Naive B cell (primary cell): ENCODE data around the gene ACAP3. TPM values are rescaled to one million over a fixed set of nuclear protein-coding genes. Genes with fewer than 3 reads are reported as not detected.

Experiments used
- ATAC-seq, 2 donors: fragments of 150-1000 bp; cut with Tn5 transposase; 2 replicates each; pipeline ENCODE4 v1.10.0; 2021; ENCODE audit warnings: low read depth in 2 of 2, mild to moderate bottlenecking in 2 of 2, moderate library complexity in 2 of 2
- DNase-seq: peaks from one replicate; pipeline ENCODE4 v3.0.0; 2022
- H3K27ac Mint-ChIP-seq, 6 donors: one replicate each; pipeline ENCODE4 v1.8.0; 2020 to 2022; ENCODE audit warnings: mild to moderate bottlenecking in 6 of 6, mixed read lengths in 6 of 6, moderate library complexity in 5 of 6, inconsistent platforms in 2 of 6
- H3K27me3 Mint-ChIP-seq, 3 donors: one replicate each; pipeline ENCODE4 v1.8.0; 2021 to 2022; ENCODE audit warnings: mixed read lengths in 3 of 3, mild to moderate bottlenecking in 1 of 3
- H3K36me3 Mint-ChIP-seq, 2 donors: one replicate each; pipeline ENCODE4 v1.8.0; 2020 to 2022; ENCODE audit warnings: mixed read lengths in 2 of 2, inconsistent platforms in 1 of 2, mild to moderate bottlenecking in 1 of 2
- H3K4me1 Mint-ChIP-seq, 3 donors: one replicate each; pipeline ENCODE4 v1.8.0; 2020 to 2022; ENCODE audit warnings: mixed read lengths in 3 of 3, inconsistent platforms in 1 of 3, mild to moderate bottlenecking in 1 of 3, moderate library complexity in 1 of 3
- H3K4me3 Mint-ChIP-seq, 8 donors: one replicate each; pipeline ENCODE4 v1.8.0; 2020 to 2022; ENCODE audit warnings: mild to moderate bottlenecking in 8 of 8, mixed read lengths in 8 of 8, moderate library complexity in 8 of 8, inconsistent platforms in 2 of 8
- H3K9me3 Mint-ChIP-seq, 7 donors: one replicate each; pipeline ENCODE4 v1.8.0; 2020 to 2022; ENCODE audit warnings: mixed read lengths in 7 of 7, mild to moderate bottlenecking in 5 of 7, inconsistent platforms in 2 of 7, moderate library complexity in 1 of 7
- polyA plus RNA-seq, 6 donors: library from polyadenylated mRNA; unstranded; fragments of 300-500 nt; fragmentation: Illumina TruSeq; gene quantifications; one replicate each; pipeline ENCODE4 v1.2.3, GENCODE V29; 2021; ENCODE audit warnings: low read depth in 6 of 6

ACAP3 gene
- polyA plus RNA-seq, 6 donors from 2014 or later, result 1.9 to 7.2 (median 3.1) TPM

- no peak overlapping the region for H3K27ac Mint-ChIP-seq
These were observed 14.9 kb downstream of the ACAP3 start for GRCh38 chr1:1292851-1293250.

GRCh38 chr1:1292442-1292779, 15.3 kb downstream of the ACAP3 start:
- Mint-ChIP-seq H3K4me3 (no peak overlapping the region), H3K4me1 (peaks cover 6 to 12% (median 11%) of the 10 kb centered on the region in 3 donors), H3K27ac (no peak overlapping the region), H3K36me3 (no peaks in the 10 kb centered on the region), H3K9me3 (no peaks in the 10 kb centered on the region), H3K27me3 (no peaks in the 10 kb centered on the region)
- no peak for DNase-seq
- no peak for ATAC-seq

More at GRCh38 chr1:1292851-1293250, 14.9 kb downstream of the ACAP3 start:
- ATAC-seq (no peak), DNase-seq (no peak)
- Mint-ChIP-seq H3K4me3 (no peak overlapping the region), H3K36me3 (no peaks in the 10 kb centered on the region), H3K27me3 (no peaks in the 10 kb centered on the region), H3K4me1 (peaks cover 6 to 12% (median 11%) of the 10 kb centered on the region in 3 donors), H3K9me3 (no peaks in the 10 kb centered on the region)

DNA sequence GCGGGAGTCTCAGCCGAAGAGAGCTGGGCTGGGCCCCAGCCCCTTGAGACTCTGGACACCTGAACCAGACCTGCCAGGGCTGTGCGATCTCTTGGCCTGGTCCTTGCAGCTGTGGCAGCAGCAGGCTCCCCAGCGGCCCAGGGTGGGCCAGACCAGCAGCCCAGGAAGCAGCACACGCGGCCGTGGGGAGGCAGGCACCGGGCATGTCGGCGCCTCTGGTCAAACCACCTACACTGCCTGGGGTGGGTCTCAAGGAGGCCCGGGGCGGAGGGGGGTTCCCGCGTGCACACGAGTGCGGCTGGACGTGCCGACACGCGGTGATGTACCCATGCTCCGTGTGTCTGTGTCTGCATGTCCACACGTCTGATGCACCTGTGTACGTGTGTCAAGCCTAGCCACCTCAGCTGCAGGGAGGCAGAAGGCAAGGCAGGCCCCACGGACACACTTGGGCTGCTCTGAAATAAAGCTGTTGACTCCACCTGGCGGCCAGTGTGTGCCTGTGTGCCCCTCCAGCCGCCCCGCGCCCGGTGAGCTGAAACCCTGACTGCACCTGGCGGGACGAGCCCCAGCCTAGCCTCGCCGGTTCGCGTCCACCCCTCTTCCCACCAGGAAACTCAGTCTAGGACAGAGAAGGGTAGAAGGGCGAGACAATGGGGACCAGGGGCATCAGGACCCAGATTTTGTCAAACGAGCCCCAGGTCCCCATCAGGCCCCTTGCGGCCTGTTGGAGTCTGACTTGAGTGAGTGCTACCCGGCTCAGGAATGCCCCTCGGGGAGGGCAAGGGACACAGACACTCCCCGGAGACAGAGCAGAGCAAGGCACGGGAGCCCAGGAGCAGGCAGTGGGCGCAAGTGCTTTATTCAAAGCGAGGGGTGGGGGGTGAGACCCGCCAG, 15.9 kb downstream of the ACAP3 start:
- peak; percentile 94 to 96 for ATAC-seq
- Mint-ChIP-seq H3K4me3 (no peak overlapping the region), H3K4me1 (peaks cover 6 to 12% (median 11%) of the 10 kb centered on the region in 3 donors), H3K36me3 (no peaks in the 10 kb centered on the region), H3K27me3 (no peaks in the 10 kb centered on the region), H3K9me3 (no peaks in the 10 kb centered on the region), H3K27ac (no peak overlapping the region)
- DNase-seq, result peak; percentile 75

DNA sequence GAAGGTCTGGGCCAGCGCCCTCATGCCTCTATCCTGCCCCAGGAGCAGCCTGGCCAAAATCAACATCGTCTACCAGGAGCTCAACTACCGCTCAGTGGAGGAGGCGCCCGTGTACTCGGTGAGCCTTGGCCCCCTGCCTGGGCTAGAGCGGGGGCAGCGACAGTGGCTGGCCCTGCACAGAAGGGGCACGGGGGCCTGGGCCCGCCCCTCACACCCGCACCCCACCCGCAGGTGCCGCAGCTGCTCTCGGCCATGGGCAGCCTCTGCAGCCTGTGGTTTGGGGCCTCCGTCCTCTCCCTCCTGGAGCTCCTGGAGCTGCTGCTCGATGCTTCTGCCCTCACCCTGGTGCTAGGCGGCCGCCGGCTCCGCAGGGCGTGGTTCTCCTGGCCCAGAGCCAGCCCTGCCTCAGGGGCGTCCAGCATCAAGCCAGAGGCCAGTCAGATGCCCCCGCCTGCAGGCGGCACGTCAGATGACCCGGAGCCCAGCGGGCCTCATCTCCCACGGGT, 16.7 kb downstream of the ACAP3 start:
- Mint-ChIP-seq H3K4me3 (no peak overlapping the region), H3K27me3 (no peaks in the 10 kb centered on the region), H3K9me3 (no peaks in the 10 kb centered on the region), H3K4me1 (peaks cover 6 to 12% (median 11%) of the 10 kb centered on the region in 3 donors), H3K27ac (no peak overlapping the region), H3K36me3 (no peaks in the 10 kb centered on the region)
- ATAC-seq (no peak), DNase-seq (no peak)

DNA sequence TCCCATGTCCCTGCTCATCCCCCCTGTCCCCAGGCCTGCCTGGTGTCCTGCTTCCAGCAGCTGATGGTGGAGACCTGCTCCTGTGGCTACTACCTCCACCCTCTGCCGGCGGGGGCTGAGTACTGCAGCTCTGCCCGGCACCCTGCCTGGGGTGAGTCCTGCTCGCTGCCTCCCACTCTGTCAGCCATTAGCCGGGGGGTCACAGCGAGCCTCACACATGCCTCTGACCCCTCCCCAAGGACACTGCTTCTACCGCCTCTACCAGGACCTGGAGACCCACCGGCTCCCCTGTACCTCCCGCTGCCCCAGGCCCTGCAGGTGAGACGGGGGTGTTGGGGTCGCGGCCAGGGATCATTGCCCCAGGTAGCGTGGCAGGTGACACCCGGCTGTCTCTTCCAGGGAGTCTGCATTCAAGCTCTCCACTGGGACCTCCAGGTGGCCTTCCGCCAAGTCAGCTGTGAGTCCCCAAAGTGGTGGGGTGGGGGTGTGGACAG, 17.4 kb downstream of the ACAP3 start:
- DNase-seq (peak; percentile 63), ATAC-seq (peak; percentile 29 to 33)
- Mint-ChIP-seq H3K27ac (peak overlapping the region in 1 of 6 donors; percentile 66), H3K4me1 (peaks cover 6 to 12% (median 11%) of the 10 kb centered on the region in 3 donors), H3K27me3 (no peaks in the 10 kb centered on the region), H3K4me3 (no peak overlapping the region), H3K9me3 (no peaks in the 10 kb centered on the region), H3K36me3 (no peaks in the 10 kb centered on the region)

DNA sequence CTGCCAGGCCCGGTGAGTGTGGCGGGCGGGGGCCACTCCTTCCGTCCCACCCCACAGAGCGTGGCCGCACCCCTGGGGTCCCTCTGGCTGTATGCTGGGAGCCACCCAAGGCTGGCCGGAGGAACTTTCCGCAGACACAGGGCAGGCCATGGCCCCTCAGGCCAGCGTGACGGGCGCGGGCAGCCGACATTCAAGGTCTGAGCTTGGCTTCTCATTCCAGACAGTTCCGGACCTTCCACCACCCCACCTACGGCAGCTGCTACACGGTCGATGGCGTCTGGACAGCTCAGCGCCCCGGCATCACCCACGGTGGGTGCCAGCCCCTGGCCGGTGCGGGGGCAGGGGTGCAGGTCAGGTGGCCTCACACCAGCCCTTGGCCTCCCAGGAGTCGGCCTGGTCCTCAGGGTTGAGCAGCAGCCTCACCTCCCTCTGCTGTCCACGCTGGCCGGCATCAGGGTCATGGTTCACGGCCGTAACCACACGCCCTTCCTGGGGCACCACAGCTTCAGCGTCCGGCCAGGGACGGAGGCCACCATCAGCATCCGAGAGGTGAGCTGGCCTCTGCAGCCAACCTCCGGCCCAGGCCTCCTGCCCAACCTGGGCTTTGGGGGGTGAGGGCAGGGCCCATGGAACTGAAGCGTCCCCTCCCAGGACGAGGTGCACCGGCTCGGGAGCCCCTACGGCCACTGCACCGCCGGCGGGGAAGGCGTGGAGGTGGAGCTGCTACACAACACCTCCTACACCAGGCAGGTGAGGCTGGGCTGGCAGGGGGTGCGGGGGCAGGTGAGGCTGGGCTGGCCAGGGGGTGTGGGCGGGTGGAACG, 20.2 kb downstream of the ACAP3 start:
- no peaks in the 10 kb centered on the region for H3K9me3 Mint-ChIP-seq
- H3K27me3 Mint-ChIP-seq, result peaks cover 0 to 6% (median 0%) of the 10 kb centered on the region in 3 donors
- DNase-seq, result no peak
- H3K27ac Mint-ChIP-seq, result no peak overlapping the region
- no peak overlapping the region for H3K4me3 Mint-ChIP-seq
- no peaks in the 10 kb centered on the region for H3K36me3 Mint-ChIP-seq
- ATAC-seq, result no peak
- H3K4me1 Mint-ChIP-seq, result peaks cover 10 to 17% (median 12%) of the 10 kb centered on the region in 3 donors

DNA sequence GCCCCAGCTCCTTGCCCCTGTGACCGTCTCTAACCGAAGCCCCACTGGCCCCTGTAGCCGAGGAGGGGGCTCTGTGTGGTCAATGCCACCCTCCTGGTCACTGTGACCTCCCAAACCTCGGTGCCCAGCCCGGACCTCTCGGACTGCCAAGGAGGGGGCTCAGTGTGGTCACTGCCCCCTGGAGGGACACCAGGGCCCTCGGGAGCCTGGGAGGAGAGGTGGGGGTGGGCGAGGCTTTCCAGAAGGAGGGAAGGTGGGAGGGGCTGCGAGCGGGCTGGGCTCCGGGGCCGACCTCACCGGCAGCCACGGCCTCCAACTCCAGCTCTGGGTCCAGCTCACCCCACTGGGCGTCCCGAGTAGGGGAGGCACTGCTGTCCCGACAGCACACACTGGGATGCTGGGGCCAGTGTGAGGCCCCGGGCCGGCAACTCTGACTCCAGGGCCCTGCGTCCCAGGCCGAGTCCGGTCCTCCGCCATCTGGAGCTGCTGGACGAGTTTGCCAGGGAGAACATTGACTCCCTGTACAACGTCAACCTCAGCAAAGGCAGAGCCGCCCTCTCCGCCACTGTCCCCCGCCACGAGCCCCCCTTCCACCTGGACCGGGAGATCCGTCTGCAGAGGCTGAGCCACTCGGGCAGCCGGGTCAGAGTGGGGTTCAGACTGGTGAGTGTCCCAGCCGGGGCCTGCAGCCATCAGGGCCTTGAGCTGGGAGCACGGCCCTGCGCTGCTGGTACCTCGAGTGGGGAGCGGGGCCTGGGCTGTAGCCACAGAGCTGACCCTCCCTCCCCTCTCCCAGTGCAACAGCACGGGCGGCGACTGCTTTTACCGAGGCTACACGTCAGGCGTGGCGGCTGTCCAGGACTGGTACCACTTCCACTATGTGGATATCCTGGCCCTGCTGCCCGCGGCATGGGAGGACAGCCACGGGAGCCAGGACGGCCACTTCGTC, 21.1 kb downstream of the ACAP3 start:
- DNase-seq (no peak), ATAC-seq (no peak)
- peaks cover 6 to 12% (median 6%) of the 10 kb centered on the region in 3 donors for H3K4me1 Mint-ChIP-seq
- H3K4me3 Mint-ChIP-seq, result no peak overlapping the region
- peaks cover 0 to 6% (median 0%) of the 10 kb centered on the region in 3 donors for H3K27me3 Mint-ChIP-seq
- no peaks in the 10 kb centered on the region for H3K9me3 Mint-ChIP-seq
- H3K36me3 Mint-ChIP-seq, result no peaks in the 10 kb centered on the region
- no peak overlapping the region for H3K27ac Mint-ChIP-seq

GRCh38 chr1:1285611-1286311, 22.0 kb downstream of the ACAP3 start:
- no peak for ATAC-seq
- peaks cover 6 to 12% (median 6%) of the 10 kb centered on the region in 3 donors for H3K4me1 Mint-ChIP-seq
- no peaks in the 10 kb centered on the region for H3K9me3 Mint-ChIP-seq
- no peak overlapping the region for H3K4me3 Mint-ChIP-seq
- H3K27ac Mint-ChIP-seq, result no peak overlapping the region
- peaks cover 0 to 6% (median 0%) of the 10 kb centered on the region in 3 donors for H3K27me3 Mint-ChIP-seq
- no peaks in the 10 kb centered on the region for H3K36me3 Mint-ChIP-seq
- DNase-seq, result no peak

DNA sequence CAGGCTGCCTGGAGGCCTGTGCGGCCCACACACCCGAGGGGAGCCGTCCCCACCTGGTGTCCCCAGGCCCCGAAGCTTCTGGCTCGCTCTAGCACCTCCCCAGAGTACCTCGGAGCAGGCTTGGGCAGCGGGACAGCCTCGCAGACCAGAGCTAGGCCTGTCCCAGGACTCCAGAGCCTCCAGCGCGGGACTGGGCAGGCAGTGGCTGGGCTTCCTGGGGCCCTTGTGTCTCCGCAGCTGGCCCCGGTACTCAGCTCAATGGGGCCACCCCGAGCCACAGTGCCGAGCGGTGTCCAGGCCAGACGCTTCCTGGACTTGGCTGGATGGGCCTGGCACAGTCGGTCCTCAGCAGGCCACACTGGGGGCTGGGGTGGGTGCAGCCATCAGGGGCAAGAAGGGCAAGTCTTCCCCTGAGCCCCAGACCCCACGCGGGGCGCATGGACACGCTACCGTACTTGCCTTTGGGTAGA, 22.6 kb downstream of the ACAP3 start:
- DNase-seq (no peak), ATAC-seq (no peak)
- Mint-ChIP-seq H3K4me3 (no peak overlapping the region), H3K9me3 (no peaks in the 10 kb centered on the region), H3K27me3 (peaks cover 0 to 6% (median 0%) of the 10 kb centered on the region in 3 donors), H3K4me1 (peaks cover 2 to 9% (median 5%) of the 10 kb centered on the region in 3 donors), H3K36me3 (no peaks in the 10 kb centered on the region), H3K27ac (no peak overlapping the region)

GRCh38 chr1:1284221-1285101, 23.3 kb downstream of the ACAP3 start:
- peaks cover 0 to 6% (median 0%) of the 10 kb centered on the region in 3 donors for H3K27me3 Mint-ChIP-seq
- ATAC-seq, result no peak

DNA sequence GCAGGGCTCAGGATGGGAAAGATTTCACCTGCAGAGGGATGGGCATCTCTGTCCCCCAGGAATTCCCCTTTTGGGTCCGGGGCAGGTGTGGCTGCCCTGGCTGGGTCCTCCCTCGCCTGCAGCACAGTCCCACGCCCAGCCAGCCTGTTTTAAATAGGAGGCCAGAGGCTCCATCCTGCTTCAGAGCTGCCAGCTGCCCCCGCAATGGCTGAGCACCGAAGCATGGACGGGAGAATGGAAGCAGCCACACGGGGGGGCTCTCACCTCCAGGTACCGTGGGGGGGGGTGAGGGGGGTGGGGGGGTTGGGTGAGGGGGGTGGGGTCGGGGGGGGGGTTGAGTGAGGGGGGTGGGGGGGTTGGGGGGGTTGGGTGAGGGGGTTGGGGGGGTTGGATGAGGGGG, 23.9 kb downstream of the ACAP3 start:
- DNase-seq (no peak), ATAC-seq (peak in 1 of 2 donors; percentile 49)
- H3K36me3 Mint-ChIP-seq, result no peaks in the 10 kb centered on the region
- H3K27ac Mint-ChIP-seq, result no peak overlapping the region
- peaks cover 0 to 6% (median 4%) of the 10 kb centered on the region in 3 donors for H3K4me1 Mint-ChIP-seq
- H3K27me3 Mint-ChIP-seq, result peaks cover 0 to 6% (median 0%) of the 10 kb centered on the region in 3 donors
- H3K9me3 Mint-ChIP-seq, result no peaks in the 10 kb centered on the region
- peak overlapping the region in 1 of 8 donors; percentile 47 for H3K4me3 Mint-ChIP-seq

More at GRCh38 chr1:1284221-1285101, 23.3 kb downstream of the ACAP3 start:
- H3K9me3 Mint-ChIP-seq, result no peaks in the 10 kb centered on the region
- no peak overlapping the region for H3K4me3 Mint-ChIP-seq
- DNase-seq, result no peak
- H3K36me3 Mint-ChIP-seq, result no peaks in the 10 kb centered on the region
- H3K4me1 Mint-ChIP-seq, result peaks cover 0 to 6% (median 4%) of the 10 kb centered on the region in 3 donors
- H3K27ac Mint-ChIP-seq, result no peak overlapping the region
